Hematopoietic multipotent progenitor cell (in vitro differentiated cells): Measurements from ENCODE around the gene SCAF8. TPM values are rescaled to one million over a fixed set of nuclear protein-coding genes. Genes with fewer than 3 reads are reported as not detected.
"Not testable (repeated sequence)": the region's sequence is repeated elsewhere in the genome, so short reads cannot be mapped to it uniquely, and the experiment has no call there.

Experiments
- DNase-seq, 3 donors: peaks; one replicate each; pipeline ENCODE4 v3.0.0-alpha.2; 2011 to 2015; ENCODE audit warnings: low read depth in 2 of 3, low spot score in 2 of 3
- total RNA-seq: library from RNA; depleted of rRNA; stranded (reverse); fragments of >200 nt; gene quantifications from one replicate; pipeline ENCODE4 v1.2.3, GENCODE V29; 2012

SCAF8 gene
- total RNA-seq: 18.0 TPM

GRCh38 chr6:154733183-154733625 lies at the start of gene SCAF8:
SCAF8 (plus strand) TSS chr6:154733416; CDS start chr6:154733901, 485 bp downstream.
- DNase-seq: peak; percentile 85 to 90 (median 87)

GRCh38 chr6:154683756-154684523 lies 49.3 kb upstream of the SCAF8 start:
- DNase-seq: peak in 2 of 3 donors; percentile 63 to 88

- no peak for DNase-seq
Observed at GRCh38 chr6:154686162-154686561, 47.1 kb upstream of the SCAF8 start.

- DNase-seq: no peak
Observed at GRCh38 chr6:154689493-154690255, 43.5 kb upstream of the SCAF8 start.

GRCh38 chr6:154690857-154691256 lies 42.4 kb upstream of the SCAF8 start:
- DNase-seq: no peak

GRCh38 chr6:154696661-154697060 lies 36.6 kb upstream of the SCAF8 start:
- no peak for DNase-seq

- DNase-seq: no peak
Observed at GRCh38 chr6:154703124-154703523, 30.1 kb upstream of the SCAF8 start.

- DNase-seq: peak in 2 of 3 donors; percentile 38 to 58
Observed at GRCh38 chr6:154705471-154706113, 27.6 kb upstream of the SCAF8 start.

GRCh38 chr6:154706389-154706788 lies 26.8 kb upstream of the SCAF8 start:
- DNase-seq: no peak

- no peak for DNase-seq
Observed at GRCh38 chr6:154709621-154710020, 23.6 kb upstream of the SCAF8 start.

- no peak for DNase-seq
Observed at GRCh38 chr6:154710689-154711088, 22.5 kb upstream of the SCAF8 start.

GRCh38 chr6:154715446-154715845 lies 17.8 kb upstream of the SCAF8 start:
- peak in 2 of 3 donors; percentile 22 to 60 for DNase-seq

GRCh38 chr6:154716350-154716749 lies 16.9 kb upstream of the SCAF8 start:
- DNase-seq: not testable (repeated sequence)

GRCh38 chr6:154719433-154719832 lies 13.8 kb upstream of the SCAF8 start:
- no peak for DNase-seq

- no peak for DNase-seq
Observed at GRCh38 chr6:154719854-154720253, 13.4 kb upstream of the SCAF8 start.

- DNase-seq: peak in 2 of 3 donors; percentile 49 to 79
Observed at GRCh38 chr6:154721460-154721859, 11.8 kb upstream of the SCAF8 start.

GRCh38 chr6:154726887-154727286 lies 6.3 kb upstream of the SCAF8 start:
- DNase-seq: no peak

- no peak for DNase-seq
Observed at GRCh38 chr6:154731296-154732218, 1.7 kb upstream of the SCAF8 start.

- peak in 1 of 3 donors; percentile 6 for DNase-seq
Observed at GRCh38 chr6:154732538-154733182, 556 bp upstream of the SCAF8 start.
